Stimulated activated CD8-positive, alpha-beta memory T cell treated with anti-CD3 and anti-CD28 coated beads, Interleukin-15, amount 100 ng/mL, for 24 hours (primary cell): ENCODE results near the gene EFNA3.
A peak's percentile ranks its signal among the peaks of the same experiment; 100 is the strongest.

Experiments
- DNase-seq: peaks from one replicate; pipeline ENCODE4 v3.0.0-alpha.2; 2020; ENCODE audit warnings: low read depth

The EFNA3 gene

GRCh38 chr1:155133799-155134281 lies 55.2 kb downstream of the EFNA3 start:
- DNase-seq: no peak

GRCh38 chr1:155134322-155134721 lies 55.7 kb downstream of the EFNA3 start:
- no peak for DNase-seq

GRCh38 chr1:155134880-155135414 lies 56.3 kb downstream of the EFNA3 start:
- DNase-seq: no peak

DNA sequence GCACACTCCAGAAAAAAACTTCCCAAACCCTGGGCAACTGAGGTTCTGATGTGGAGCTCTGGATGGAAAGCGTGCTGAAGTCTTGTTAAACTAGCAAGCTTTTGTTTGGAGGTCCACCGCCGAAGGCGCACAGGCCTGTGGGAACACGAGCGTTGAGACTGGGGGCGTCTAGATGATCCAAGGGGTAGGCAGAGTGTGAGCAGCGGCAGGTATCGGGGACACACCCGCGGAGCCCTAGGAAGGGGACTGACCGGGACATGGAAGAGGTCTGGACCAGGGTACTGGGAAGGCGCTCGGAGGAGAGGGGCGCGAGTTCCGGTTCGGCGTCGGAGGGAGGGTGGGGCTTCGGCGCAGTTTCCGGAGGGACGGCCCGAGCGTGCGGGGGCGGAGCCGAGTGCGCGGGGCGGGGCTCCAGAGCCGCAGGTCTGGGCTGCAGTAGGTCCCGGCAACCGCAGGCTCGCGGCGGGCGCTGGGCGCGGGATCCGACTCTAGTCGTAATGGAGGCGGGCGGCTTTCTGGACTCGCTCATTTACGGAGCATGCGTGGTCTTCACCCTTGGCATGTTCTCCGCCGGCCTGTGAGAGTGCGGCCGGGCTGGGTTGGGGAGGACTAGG lies 56.9 kb downstream of the EFNA3 start, which contains the start of gene SLC50A1:
TSS of gene SLC50A1 (plus strand) at position 438 of the 614 bp plus-strand sequence. CDS start at position 498, 60 bp downstream.
- DNase-seq: peak; percentile 87

- DNase-seq: no peak
Measured at GRCh38 chr1:155136748-155137147, 58.1 kb downstream of the EFNA3 start.
